Activated naive CD4-positive, alpha-beta T cell treated with Interleukin-2 at 50 U/mL for 16 hours (primary cell): Measurements from ENCODE around the gene PRELP.

ENCODE experiments used
- DNase-seq: peaks from one replicate; pipeline ENCODE4 v3.0.0-alpha.2; 2020

Gene PRELP

DNA sequence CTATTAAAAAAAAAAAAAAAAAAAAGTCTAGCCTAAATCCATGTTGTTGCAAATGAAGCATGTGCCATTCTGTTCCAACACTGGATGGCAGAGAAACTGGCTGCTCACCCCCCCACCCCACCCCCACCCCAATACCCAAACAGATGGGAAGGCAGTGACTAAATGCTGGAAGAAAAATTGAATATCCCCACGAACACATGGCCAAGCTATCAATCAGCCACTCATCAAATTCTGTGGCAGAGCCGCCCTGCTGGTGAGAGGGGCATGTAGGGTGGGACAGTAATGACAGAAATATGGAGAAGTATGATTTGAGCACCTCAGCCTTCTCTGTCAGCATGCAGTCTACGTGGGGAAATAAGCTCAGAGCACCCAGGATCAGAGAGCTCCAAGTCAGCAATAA, 52.5 kb downstream of the PRELP start:
- no peak for DNase-seq

DNA sequence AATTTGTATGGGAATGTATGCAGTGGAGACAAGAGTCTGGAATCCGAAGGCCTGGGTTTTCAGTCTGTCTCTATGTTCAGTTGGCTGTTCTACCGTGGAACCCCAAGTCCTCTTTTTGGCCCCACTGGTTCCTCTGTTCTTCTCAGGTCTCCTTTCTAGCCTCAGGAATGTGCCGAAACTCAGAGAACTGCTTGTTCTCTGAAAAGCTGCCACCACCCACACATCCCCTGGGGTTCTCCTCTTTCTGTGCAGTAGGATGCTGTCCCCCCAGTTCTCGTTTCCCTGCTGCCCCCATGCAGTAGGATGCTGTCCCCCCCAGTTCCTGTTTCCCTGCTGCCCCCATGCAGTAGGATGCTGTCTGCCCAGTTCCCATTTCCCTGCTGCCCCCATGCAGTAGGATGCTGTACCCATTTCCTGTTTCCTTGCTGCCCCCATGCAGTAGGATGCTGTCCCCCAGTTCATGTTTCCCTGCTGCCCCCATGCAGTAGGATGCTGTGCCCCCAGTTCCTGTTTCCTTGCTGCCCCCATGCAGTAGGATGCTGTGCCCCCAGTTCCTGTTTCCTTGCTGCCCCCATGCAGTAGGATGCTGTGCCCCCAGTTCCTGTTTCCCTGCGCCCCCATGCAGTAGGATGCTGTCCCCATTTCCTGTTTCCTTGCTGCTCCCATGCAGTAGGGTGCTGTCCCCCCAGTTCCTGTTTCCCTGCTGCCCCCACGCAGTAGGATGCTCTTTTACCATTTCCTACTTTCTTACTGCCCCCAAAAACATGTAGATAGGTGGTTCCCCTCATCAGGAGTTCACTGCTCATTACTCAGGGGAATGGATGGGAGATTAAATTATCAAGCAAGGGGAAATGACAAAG, 53.6 kb downstream of the PRELP start:
- DNase-seq, result no peak

DNA sequence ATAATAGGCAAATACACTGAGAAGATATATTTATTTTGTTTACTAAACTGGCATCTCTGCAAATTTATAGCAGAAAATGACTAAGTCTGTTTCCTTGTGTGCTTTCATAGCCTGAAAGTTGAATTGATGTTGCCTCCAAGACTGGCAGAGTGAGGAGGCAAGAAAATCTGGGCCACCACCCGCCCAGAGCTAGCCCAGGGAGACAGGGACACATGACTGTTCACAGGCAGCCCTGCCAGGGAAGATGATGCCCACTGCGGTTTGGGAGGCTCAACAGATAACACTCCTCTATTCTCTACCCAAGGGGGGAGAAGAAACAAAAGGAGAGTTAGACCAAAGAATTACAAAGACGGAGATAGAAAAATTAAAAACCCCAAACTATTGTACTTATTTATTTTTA, 55.5 kb downstream of the PRELP start:
- DNase-seq, result no peak

DNA sequence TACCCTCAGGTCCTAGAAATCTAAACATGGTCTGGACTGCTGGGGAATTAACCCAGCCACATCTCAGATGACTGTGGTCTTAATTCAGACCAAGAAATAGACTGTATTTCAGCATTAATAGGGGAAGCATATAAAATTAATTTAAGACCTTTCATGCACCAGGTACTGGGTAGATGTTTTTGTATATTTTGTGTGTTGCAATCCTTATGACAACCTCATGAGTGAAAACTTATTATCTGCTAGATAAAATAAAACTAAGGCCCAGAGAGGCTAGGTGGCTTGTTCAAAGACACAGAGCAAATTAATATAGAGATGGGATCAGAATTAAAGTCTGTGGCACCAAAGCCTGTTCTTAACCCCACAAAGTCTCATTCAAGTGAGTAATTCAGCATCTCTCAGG, 58.4 kb downstream of the PRELP start:
- DNase-seq, result no peak

DNA sequence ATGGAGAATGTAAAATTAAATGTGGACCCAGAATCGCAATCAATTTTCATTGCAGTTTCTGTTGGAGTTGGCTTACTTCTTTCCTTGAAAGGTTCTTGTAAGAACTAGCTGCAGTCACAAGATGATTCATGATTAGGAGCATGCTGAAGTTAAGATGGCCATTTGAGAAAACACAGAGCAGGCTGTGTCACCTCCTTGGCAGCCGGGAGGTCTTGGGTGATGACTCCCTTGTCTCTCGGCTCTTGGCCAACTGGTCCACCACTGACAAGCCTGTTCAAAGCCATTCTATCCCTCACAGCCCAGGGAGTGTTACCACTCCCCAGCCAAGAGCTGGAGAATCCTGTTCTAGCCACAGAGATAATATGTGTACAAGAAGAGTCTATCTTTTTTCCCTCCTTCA, 58.9 kb downstream of the PRELP start:
- no peak for DNase-seq

DNA sequence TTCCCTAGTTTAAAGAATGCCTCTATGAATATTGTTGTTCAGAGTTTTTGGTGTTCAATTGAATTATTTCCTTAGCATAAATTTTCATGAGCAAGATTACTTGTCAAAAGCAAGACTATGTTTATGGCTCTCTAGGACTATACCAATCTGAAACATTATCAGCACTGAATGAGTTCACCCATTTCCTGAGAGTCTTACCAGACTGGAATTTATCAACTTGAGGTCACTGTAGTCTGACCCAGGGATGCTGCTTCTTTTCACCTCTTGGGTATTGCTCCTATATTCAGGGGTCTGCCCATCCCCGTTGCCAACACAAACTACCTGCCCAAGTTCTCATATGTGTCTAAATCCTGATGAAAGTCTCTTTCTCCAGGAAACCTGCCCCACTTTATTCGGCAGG, 61.0 kb downstream of the PRELP start:
- DNase-seq, result no peak

DNA sequence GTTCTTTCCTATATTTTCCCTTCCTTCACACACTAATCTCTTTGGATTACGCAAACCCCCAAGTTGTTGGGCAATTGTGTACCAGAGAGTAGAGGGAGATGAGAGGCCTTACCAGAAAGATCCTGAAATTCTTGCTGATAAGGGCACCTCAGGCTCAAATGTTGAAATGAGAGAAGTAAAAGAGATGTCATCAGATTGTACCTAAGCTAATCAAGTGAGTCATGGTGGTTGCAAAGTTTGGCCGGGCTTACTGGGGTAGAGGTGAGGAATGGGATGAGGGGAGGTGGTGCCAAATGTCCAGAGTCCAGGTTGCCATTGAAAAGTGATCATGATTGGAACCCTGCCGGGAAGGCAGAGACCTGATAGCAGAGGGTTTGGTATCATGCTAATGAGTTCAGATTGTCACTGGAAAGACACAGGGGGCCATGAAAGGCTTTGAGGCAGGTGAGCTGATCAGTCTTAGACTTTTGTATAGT, 61.4 kb downstream of the PRELP start:
- no peak for DNase-seq

DNA sequence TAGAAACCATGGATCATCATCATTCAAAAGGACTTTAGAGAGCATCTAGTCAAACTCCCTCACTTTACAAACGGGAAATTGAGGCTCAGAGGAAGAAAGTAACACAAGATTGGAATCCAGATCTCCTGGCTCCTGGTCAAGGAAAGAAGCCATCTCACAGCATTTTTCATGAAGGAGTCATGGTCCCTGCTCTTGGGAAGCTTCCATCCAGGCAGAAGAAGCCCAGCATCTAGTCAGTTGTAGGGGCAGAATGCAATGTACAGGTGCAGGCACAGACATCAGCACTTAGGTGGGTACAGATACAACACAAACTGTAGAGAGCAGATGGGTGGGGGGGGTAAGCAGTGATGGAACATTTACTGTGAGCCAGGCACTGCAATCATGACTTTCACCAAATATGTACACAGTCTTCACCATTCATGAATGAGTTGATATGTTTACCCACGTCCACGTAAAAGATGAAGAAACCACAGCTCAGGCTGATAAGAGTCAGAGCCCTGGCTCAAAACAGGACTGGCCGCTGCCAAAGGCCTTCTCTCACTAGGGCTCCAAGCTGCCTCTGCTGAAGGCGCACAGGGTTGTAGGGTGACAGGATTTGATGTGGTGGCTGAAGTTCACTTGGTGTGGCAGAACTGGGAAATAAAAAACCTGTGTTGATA, 62.3 kb downstream of the PRELP start:
- DNase-seq, result no peak

DNA sequence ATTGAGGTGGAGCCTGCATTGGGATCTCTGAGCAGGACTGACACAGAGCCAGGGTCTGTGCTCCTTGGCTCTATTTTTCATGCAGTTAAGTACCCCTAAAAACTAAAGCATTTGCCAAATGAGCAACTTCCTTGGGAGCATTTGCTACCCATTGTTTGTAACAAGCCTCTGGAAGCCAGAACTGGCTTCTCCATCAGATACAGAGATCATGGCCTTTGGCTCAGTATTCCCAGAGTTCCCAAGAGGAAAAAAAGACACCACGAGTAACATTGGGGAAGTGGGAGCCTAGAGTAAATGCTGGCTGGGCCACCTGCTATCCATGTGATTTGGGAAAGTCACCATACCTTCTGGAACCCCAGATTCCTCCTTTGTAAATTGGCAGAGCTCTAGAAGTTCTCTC, 63.1 kb downstream of the PRELP start:
- DNase-seq, result no peak

DNA sequence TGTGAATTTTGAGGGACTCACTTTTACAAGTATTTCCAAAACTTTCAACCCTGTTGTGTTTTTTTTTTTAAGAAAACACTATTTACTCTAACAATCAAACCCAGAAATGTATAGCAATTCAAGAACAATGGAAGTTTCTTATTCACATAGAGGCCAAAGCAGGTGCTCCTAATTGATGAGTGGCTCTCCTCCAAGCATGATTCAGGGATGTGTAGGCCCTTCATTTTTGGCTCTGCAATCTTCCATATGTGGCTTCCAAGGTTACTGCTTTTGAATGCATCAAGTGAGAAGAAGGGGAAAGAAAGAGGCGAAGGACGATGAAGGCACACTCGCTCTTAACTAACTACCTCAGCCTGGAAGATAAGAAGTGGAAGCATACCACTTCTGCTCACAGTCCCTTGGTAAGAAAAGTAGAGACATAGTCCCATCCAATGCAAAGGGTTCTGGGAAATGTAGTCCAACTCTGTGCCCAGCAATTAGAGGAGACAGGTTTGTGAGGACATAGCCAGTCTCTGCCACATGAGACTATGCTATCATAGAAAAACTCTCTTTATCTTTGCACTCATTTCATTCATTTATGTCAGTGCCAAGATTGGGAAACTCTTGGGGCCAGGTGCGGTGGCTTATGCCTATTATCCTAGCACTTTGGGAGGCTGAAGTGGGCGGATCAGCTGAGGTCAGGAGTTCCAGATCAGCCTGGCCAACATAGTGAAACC, 64.4 kb downstream of the PRELP start:
- no peak for DNase-seq
